NB4 (cell line): ENCODE results near the gene PUM2.
A peak's percentile ranks its signal among the peaks of the same experiment; 100 is the strongest.

ENCODE experiments used
- DNase-seq: peaks from one replicate; pipeline ENCODE4 v3.0.0; 2010; ENCODE audit warnings: low read depth
- H3K4me3 ChIP-seq: one replicate; pipeline ENCODE4 v1.5.1; 2011; ENCODE audit warnings: mild to moderate bottlenecking, low read depth, low read length, moderate library complexity
- MYC ChIP-seq: IDR thresholded peaks from 2 replicates; pipeline ENCODE4 v1.6.1; 2011; ENCODE audit warnings: low read depth, low read length
- POLR2A ChIP-seq: IDR thresholded peaks from 2 replicates; pipeline ENCODE4 v1.6.1; 2011; ENCODE audit warnings: mild to moderate bottlenecking; ENCODE audit not compliant: insufficient read length; ENCODE audit errors: extremely low read depth
- TF ChIP-seq, protein P1 (sequence below): IDR thresholded peaks from 2 replicates; pipeline ENCODE4 v1.6.1; 2011; ENCODE audit warnings: low read depth, low read length
- TF ChIP-seq, protein P2 (sequence below): IDR thresholded peaks from one replicate; pipeline ENCODE4 v1.5.1; 2012; ENCODE audit warnings: low read depth, low read length

The PUM2 gene

DNA sequence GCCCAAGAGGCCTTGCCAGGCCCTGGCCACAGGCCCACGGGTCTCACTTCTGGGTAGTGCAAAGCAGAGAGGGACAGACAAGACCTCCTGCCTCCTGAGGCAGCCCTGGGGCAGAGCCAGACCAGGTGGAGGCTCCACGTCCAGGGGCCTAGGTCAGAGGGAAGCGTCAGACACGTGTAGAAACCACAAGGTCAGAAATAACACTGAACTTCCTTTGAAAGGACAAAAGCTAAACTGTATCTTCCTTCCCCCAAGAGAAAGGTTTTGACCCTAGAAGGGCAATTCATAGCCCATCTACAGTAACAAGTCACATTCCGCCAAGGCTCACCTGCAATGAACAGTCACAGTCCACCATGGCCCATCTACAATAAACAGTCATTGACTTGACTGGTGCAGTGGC is 143.6 kb downstream of the PUM2 start:
- DNase-seq = no peak
- no peak overlapping the region for H3K4me3 ChIP-seq
- no peak for TF ChIP-seq POLR2A
- TF ChIP-seq, protein P1, sequence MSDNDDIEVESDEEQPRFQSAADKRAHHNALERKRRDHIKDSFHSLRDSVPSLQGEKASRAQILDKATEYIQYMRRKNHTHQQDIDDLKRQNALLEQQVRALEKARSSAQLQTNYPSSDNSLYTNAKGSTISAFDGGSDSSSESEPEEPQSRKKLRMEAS = peak; percentile 45; the same call in 1 of the 2 replicates

DNA sequence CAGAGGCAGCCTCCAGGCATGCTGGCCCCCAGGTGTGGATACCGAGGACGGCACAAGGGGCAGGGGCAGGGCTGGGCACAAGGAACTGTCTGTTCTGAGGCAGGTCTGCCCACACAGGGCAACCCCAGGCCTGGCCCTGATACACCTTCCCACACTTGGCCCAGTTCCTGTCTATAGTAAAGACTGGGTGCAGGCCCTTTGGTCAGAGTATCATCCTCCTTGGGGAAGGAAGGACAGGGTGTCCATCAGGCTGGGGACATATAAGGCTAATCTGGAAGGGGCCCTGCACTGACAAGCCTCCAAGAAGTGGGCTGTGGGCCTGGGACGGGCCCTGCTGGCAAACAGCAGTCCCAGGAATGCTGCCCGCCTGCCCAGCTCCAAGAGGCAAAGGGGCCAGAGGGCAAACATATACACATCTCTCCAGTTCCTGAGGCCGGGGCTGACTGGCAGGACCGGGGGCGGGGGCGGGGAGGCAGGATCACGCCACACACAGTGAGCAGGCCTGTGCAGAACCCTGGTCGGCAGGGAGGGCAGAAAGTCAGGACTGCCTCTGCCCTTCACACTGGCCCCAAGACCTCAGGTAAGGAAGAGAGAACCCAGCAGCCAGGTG is 144.6 kb downstream of the PUM2 start:
- no peak for DNase-seq
- no peak overlapping the region for H3K4me3 ChIP-seq
- no peak for TF ChIP-seq POLR2A
- no peak for TF ChIP-seq MYC
- TF ChIP-seq, protein P2, sequence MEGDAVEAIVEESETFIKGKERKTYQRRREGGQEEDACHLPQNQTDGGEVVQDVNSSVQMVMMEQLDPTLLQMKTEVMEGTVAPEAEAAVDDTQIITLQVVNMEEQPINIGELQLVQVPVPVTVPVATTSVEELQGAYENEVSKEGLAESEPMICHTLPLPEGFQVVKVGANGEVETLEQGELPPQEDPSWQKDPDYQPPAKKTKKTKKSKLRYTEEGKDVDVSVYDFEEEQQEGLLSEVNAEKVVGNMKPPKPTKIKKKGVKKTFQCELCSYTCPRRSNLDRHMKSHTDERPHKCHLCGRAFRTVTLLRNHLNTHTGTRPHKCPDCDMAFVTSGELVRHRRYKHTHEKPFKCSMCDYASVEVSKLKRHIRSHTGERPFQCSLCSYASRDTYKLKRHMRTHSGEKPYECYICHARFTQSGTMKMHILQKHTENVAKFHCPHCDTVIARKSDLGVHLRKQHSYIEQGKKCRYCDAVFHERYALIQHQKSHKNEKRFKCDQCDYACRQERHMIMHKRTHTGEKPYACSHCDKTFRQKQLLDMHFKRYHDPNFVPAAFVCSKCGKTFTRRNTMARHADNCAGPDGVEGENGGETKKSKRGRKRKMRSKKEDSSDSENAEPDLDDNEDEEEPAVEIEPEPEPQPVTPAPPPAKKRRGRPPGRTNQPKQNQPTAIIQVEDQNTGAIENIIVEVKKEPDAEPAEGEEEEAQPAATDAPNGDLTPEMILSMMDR = no peak
- TF ChIP-seq, protein P1 = no peak

DNA sequence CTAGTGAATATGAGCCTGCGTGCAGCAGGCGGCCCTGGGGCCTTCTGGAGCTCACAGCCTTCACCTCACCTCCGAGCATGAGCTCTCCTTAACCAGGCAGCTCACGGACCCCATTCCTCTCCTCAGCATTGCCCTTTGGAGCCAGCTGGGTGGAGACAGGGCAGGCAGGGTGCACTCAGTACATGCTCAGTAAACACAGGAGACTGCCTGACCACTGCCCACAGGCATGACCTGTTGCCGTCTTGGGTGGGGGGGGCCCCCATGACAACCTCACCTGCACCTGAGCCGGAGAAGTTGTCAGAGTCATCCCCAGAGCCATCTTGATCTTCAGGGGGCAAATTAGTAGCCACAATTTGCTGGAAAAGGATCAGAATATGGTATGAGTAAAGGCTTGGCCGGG is 145.6 kb downstream of the PUM2 start:
- no peak for DNase-seq
- TF ChIP-seq POLR2A (no peak), MYC (no peak)
- TF ChIP-seq, protein P2 = no peak
- TF ChIP-seq, protein P1 = no peak
- H3K4me3 ChIP-seq = no peak overlapping the region

DNA sequence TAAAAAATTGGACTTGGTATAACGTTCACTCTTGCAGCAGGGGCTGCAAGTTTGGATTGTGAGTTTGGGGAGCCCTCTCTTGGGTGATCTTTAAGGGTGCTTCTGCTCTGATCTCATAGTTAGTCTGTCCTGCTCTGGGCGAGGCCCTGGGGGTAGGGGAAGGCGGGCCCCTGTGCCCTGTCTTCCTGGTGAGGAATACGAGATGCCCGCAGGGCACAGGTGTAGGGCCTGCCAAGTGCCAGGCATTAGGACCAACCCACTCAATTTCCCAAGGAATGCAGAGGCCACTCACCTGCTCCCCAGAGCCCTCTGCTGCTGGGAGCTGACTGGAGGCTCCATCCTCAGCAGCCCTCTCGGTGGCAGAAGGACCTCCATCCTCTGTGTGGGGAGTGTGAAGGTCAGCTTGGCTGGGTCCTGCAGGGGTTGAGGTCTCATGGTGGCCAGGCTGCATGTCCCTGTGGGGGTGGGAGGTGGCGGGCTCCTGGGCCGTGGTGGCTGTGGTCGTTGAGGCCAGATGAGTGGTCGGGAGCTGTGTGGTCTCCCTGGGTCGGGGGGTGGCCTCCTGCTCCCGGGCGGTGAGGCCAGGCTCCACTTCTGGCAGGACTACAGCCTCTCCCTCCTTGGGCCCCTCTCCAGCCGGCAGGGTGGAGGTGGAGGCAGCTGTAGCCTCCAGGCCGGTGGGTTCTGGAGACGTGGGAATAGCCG is 147.0 kb downstream of the PUM2 start:
- no peak overlapping the region for H3K4me3 ChIP-seq
- TF ChIP-seq POLR2A (no peak), MYC (no peak)
- TF ChIP-seq, protein P2 = no peak
- TF ChIP-seq, protein P1 = no peak
- DNase-seq = no peak

DNA sequence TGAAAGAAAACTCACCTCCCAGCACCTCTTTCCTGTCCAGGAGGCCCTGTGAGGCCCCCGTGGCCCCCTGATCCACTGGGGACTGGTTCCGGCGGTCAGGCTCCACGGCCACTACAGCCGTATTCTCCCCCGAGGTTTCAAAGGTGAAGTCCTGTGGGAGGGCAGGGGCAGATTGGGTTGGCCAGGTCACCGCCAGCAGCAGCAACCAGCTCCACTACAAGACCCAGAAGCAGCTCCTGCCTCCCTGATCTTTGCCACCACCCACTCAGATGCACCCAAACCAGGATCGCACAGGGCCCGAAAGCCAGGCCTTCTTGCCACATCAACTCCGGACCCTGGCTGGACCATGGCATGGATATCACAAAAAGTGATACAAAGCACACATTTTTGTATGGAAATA is 147.6 kb downstream of the PUM2 start:
- H3K4me3 ChIP-seq = no peak overlapping the region
- DNase-seq = no peak
- no peak for TF ChIP-seq MYC
- TF ChIP-seq, protein P1 = no peak
- TF ChIP-seq, protein P2 = no peak
- no peak for TF ChIP-seq POLR2A

DNA sequence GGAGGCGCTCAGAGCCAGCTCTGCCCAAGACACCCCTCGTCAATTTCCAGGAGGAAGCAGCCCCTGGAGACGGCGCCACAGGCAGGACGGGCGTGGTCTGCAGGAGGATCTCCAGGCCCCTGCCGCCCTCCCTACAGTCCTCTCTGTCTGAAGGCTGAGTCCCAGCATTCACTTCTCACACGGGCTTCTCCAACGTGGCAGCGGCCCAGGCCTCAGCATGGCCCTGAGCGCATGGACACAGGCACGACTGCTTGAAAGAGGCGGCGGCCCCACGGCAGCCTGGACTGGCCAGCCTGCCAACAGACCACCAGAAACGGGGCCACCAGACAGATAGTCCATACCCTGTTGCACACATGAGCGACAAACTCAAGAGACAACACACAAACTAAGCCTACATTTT is 149.0 kb downstream of the PUM2 start:
- TF ChIP-seq MYC (no peak), POLR2A (no peak)
- TF ChIP-seq, protein P2 = no peak
- TF ChIP-seq, protein P1 = no peak

More for the DNA sequence above, 149.0 kb downstream of the PUM2 start:
- DNase-seq = no peak
- no peak overlapping the region for H3K4me3 ChIP-seq
